Measurements from ENCODE around the gene NCAPD3.

The NCAPD3 gene
- total RNA-seq: 53.0 to 97.8 (median 85.1) reads per million in 9 experiments

- Mint-ChIP-seq H3K4me3 (peak within 1 kb of the TSS; percentile 95), H3K36me3 (ENCODE audit: insufficient read depth) (peaks cover 37% of the 10 kb centered on the region), H3K4me1 (ENCODE audit: low read depth in 2 of 2) (peaks cover 47 to 63% of the 10 kb centered on the region in 2 donors), H3K9me3 (no peaks in the 10 kb centered on the region), H3K27ac (peak within 1 kb of the TSS; percentile 96 to 98), H3K27me3 (no peaks in the 10 kb centered on the region)
- peak; percentile 92 to 93 (median 93) for DNase-seq
- ATAC-seq (replicated peaks): peak; percentile 79
Observed at GRCh38 chr11:134223836-134224709, at the start of gene NCAPD3, which contains the start of gene VPS26B. Gene NCAPD3, minus strand, starts transcription at chr11:134223967. Its CDS starts 41 bp downstream, at chr11:134223926. Gene VPS26B, plus strand, starts transcription at chr11:134224671. Its CDS starts 452 bp downstream, at chr11:134225123.

- Mint-ChIP-seq H3K36me3 (ENCODE audit: insufficient read depth) (peaks cover 6% of the 10 kb centered on the region), H3K9me3 (no peaks in the 10 kb centered on the region), H3K4me1 (ENCODE audit: low read depth in 2 of 2) (peaks cover 31 to 38% of the 10 kb centered on the region in 2 donors), H3K27ac (no peak overlapping the region), H3K4me3 (no peak overlapping the region), H3K27me3 (peaks cover 0 to 25% of the 10 kb centered on the region in 2 donors)
- ATAC-seq (replicated peaks) (no peak), DNase-seq (no peak)
Observed at GRCh38 chr11:134273317-134273712, 49.5 kb upstream of the NCAPD3 start.

GRCh38 chr11:134272381-134273316, 48.9 kb upstream of the NCAPD3 start:
- no peaks in the 10 kb centered on the region for H3K9me3 Mint-ChIP-seq
- ATAC-seq (replicated peaks): no peak
- H3K27me3 Mint-ChIP-seq: peaks cover 0 to 25% of the 10 kb centered on the region in 2 donors
- H3K4me3 Mint-ChIP-seq: no peak overlapping the region
- no peak overlapping the region for H3K27ac Mint-ChIP-seq
- peaks cover 31 to 41% of the 10 kb centered on the region in 2 donors for H3K4me1 Mint-ChIP-seq (ENCODE audit: low read depth in 2 of 2)
- peaks cover 6% of the 10 kb centered on the region for H3K36me3 Mint-ChIP-seq (ENCODE audit: insufficient read depth)
- no peak for DNase-seq

- H3K27me3 Mint-ChIP-seq: peaks cover 0 to 18% of the 10 kb centered on the region in 2 donors
- no peak for ATAC-seq (replicated peaks)
Observed at GRCh38 chr11:134271978-134272377, 48.2 kb upstream of the NCAPD3 start.

GRCh38 chr11:134270250-134270714, 46.5 kb upstream of the NCAPD3 start:
- Mint-ChIP-seq H3K27ac (peak overlapping the region in 1 of 2 donors; percentile 67), H3K4me1 (ENCODE audit: low read depth in 2 of 2) (peaks cover 24 to 31% of the 10 kb centered on the region in 2 donors), H3K36me3 (ENCODE audit: insufficient read depth) (peaks cover 6% of the 10 kb centered on the region), H3K4me3 (peak overlapping the region; percentile 53 to 63), H3K9me3 (no peaks in the 10 kb centered on the region), H3K27me3 (peaks cover 0 to 17% of the 10 kb centered on the region in 2 donors)
- peak in 2 of 3 experiments; percentile 6 to 11 for DNase-seq
- peak; percentile 69 for ATAC-seq (replicated peaks)

More at GRCh38 chr11:134271978-134272377, 48.2 kb upstream of the NCAPD3 start:
- H3K27ac Mint-ChIP-seq: no peak overlapping the region
- peaks cover 6% of the 10 kb centered on the region for H3K36me3 Mint-ChIP-seq (ENCODE audit: insufficient read depth)
- H3K4me1 Mint-ChIP-seq (ENCODE audit: low read depth in 2 of 2): peaks cover 28 to 38% of the 10 kb centered on the region in 2 donors
- DNase-seq: no peak
- no peaks in the 10 kb centered on the region for H3K9me3 Mint-ChIP-seq
- H3K4me3 Mint-ChIP-seq: no peak overlapping the region

GRCh38 chr11:134267966-134268365, 44.2 kb upstream of the NCAPD3 start:
- H3K27ac Mint-ChIP-seq: peak overlapping the region in 1 of 2 donors; percentile 7
- no peak for ATAC-seq (replicated peaks)
- H3K9me3 Mint-ChIP-seq: no peaks in the 10 kb centered on the region
- peaks cover 21% of the 10 kb centered on the region in 2 donors for H3K4me1 Mint-ChIP-seq (ENCODE audit: low read depth in 2 of 2)
- peaks cover 14% of the 10 kb centered on the region for H3K36me3 Mint-ChIP-seq (ENCODE audit: insufficient read depth)
- H3K4me3 Mint-ChIP-seq: no peak overlapping the region
- no peak for DNase-seq
- H3K27me3 Mint-ChIP-seq: peaks cover 0 to 17% of the 10 kb centered on the region in 2 donors

GRCh38 chr11:134267461-134267860, 43.7 kb upstream of the NCAPD3 start:
- DNase-seq (no peak), ATAC-seq (replicated peaks) (no peak)
- H3K4me1 Mint-ChIP-seq (ENCODE audit: low read depth in 2 of 2): peaks cover 19 to 21% of the 10 kb centered on the region in 2 donors
- H3K9me3 Mint-ChIP-seq: no peaks in the 10 kb centered on the region
- no peak overlapping the region for H3K4me3 Mint-ChIP-seq
- no peak overlapping the region for H3K27ac Mint-ChIP-seq
- H3K36me3 Mint-ChIP-seq (ENCODE audit: insufficient read depth): peaks cover 14% of the 10 kb centered on the region
- H3K27me3 Mint-ChIP-seq: peaks cover 0 to 12% of the 10 kb centered on the region in 2 donors

GRCh38 chr11:134266841-134267251, 43.1 kb upstream of the NCAPD3 start:
- H3K4me1 Mint-ChIP-seq (ENCODE audit: low read depth in 2 of 2): peaks cover 21 to 23% of the 10 kb centered on the region in 2 donors
- H3K4me3 Mint-ChIP-seq: no peak overlapping the region
- peaks cover 18% of the 10 kb centered on the region for H3K36me3 Mint-ChIP-seq (ENCODE audit: insufficient read depth)
- H3K9me3 Mint-ChIP-seq: no peaks in the 10 kb centered on the region
- DNase-seq (no peak), ATAC-seq (replicated peaks) (no peak)
- H3K27ac Mint-ChIP-seq: peak overlapping the region in 1 of 2 donors; percentile 19
- H3K27me3 Mint-ChIP-seq: peaks cover 0 to 8% of the 10 kb centered on the region in 2 donors

GRCh38 chr11:134266440-134266839, 42.7 kb upstream of the NCAPD3 start:
- H3K4me1 Mint-ChIP-seq (ENCODE audit: low read depth in 2 of 2): peaks cover 22 to 24% of the 10 kb centered on the region in 2 donors
- H3K27me3 Mint-ChIP-seq: peaks cover 0 to 4% of the 10 kb centered on the region in 2 donors
- H3K9me3 Mint-ChIP-seq: no peaks in the 10 kb centered on the region
- ATAC-seq (replicated peaks) (no peak), DNase-seq (no peak)
- peak overlapping the region in 1 of 2 donors; percentile 19 for H3K27ac Mint-ChIP-seq
- H3K36me3 Mint-ChIP-seq (ENCODE audit: insufficient read depth): peaks cover 22% of the 10 kb centered on the region
- no peak overlapping the region for H3K4me3 Mint-ChIP-seq

- no peak for DNase-seq
- no peak overlapping the region for H3K4me3 Mint-ChIP-seq
- ATAC-seq (replicated peaks): no peak
- H3K36me3 Mint-ChIP-seq (ENCODE audit: insufficient read depth): peaks cover 18% of the 10 kb centered on the region
- H3K27ac Mint-ChIP-seq: peak overlapping the region in 1 of 2 donors; percentile 49
- H3K9me3 Mint-ChIP-seq: no peaks in the 10 kb centered on the region
- H3K4me1 Mint-ChIP-seq (ENCODE audit: low read depth in 2 of 2): peaks cover 11 to 14% of the 10 kb centered on the region in 2 donors
- H3K27me3 Mint-ChIP-seq: no peaks in the 10 kb centered on the region
Observed at GRCh38 chr11:134264966-134265764, 41.4 kb upstream of the NCAPD3 start.

- Mint-ChIP-seq H3K4me3 (no peak overlapping the region), H3K4me1 (ENCODE audit: low read depth in 2 of 2) (peaks cover 3 to 7% of the 10 kb centered on the region in 2 donors), H3K27ac (peak overlapping the region in 1 of 2 donors; percentile 16), H3K9me3 (no peaks in the 10 kb centered on the region), H3K36me3 (ENCODE audit: insufficient read depth) (peaks cover 21% of the 10 kb centered on the region), H3K27me3 (no peaks in the 10 kb centered on the region)
- ATAC-seq (replicated peaks) (peak; percentile 63), DNase-seq (peak; percentile 14 to 23 (median 22))
Observed at GRCh38 chr11:134261626-134262488, 38.1 kb upstream of the NCAPD3 start.
